ENCODE measurements around the gene DENND1A. TPM values are rescaled to one million over a fixed set of nuclear protein-coding genes. Genes with fewer than 3 reads are reported as not detected.

DENND1A gene
- total RNA-seq, 4 donors from 2014 or later = 19.2 to 26.9 (median 24.0) TPM

GRCh38 chr9:123362856-123363255 lies 567.1 kb downstream of the DENND1A start:
- WGBS = 82% methylated on average over 2 of the region's 23 CpGs
- peaks cover 0 to 30% (median 0%) of the 10 kb centered on the region in 4 donors for H3K27me3 ChIP-seq
- H3K4me1 ChIP-seq = peaks cover 0 to 13% (median 8%) of the 10 kb centered on the region in 4 donors
- no peak for DNase-seq (ENCODE audit: extremely low spot score)
- H3K27ac ChIP-seq (replicated peaks in 1 of 4) = no peak overlapping the region
- TF ChIP-seq POLR2A (IDR thresholded peaks at IDR 0.05; ENCODE audit: low read depth) (no peak), CTCF (IDR thresholded peaks at IDR 0.05) (no peak), EP300 (IDR thresholded peaks at IDR 0.05) (no peak), POLR2AphosphoS5 (IDR thresholded peaks at IDR 0.05) (no peak)
- no peaks in the 10 kb centered on the region for H3K36me3 ChIP-seq
- no peaks in the 10 kb centered on the region for H3K9me3 ChIP-seq
- intact Hi-C loops (cut with DNase I) = no loop called here
- H3K4me3 ChIP-seq = no peak overlapping the region

GRCh38 chr9:123361731-123362510 lies 568.0 kb downstream of the DENND1A start:
- 90% methylated on average over 10 of the region's 11 CpGs for WGBS
- DNase-seq (ENCODE audit: extremely low spot score) = no peak
- Histone ChIP-seq H3K36me3 (no peaks in the 10 kb centered on the region), H3K27ac (replicated peaks in 1 of 4) (no peak overlapping the region), H3K4me1 (peaks cover 0 to 9% (median 8%) of the 10 kb centered on the region in 4 donors), H3K4me3 (no peak overlapping the region), H3K27me3 (peaks cover 0 to 23% (median 0%) of the 10 kb centered on the region in 4 donors), H3K9me3 (no peaks in the 10 kb centered on the region)
- no peak for TF ChIP-seq POLR2AphosphoS5 (IDR thresholded peaks at IDR 0.05)
- no peak for TF ChIP-seq EP300 (IDR thresholded peaks at IDR 0.05)
- TF ChIP-seq POLR2A (IDR thresholded peaks at IDR 0.05; ENCODE audit: low read depth) = no peak
- TF ChIP-seq CTCF (IDR thresholded peaks at IDR 0.05) = no peak
- intact Hi-C loops (cut with DNase I) = no loop called here

GRCh38 chr9:123361086-123361730 lies 568.7 kb downstream of the DENND1A start:
- Histone ChIP-seq H3K27ac (replicated peaks in 1 of 4) (no peak overlapping the region), H3K4me3 (no peak overlapping the region), H3K27me3 (peaks cover 0 to 19% (median 0%) of the 10 kb centered on the region in 4 donors), H3K4me1 (peaks cover 0 to 9% (median 8%) of the 10 kb centered on the region in 4 donors), H3K36me3 (no peaks in the 10 kb centered on the region), H3K9me3 (no peaks in the 10 kb centered on the region)
- 57% methylated on average over 9 of the region's 10 CpGs for WGBS
- no peak for DNase-seq (ENCODE audit: extremely low spot score)
- TF ChIP-seq EP300 (IDR thresholded peaks at IDR 0.05) (no peak), CTCF (IDR thresholded peaks at IDR 0.05) (no peak), POLR2A (IDR thresholded peaks at IDR 0.05; ENCODE audit: low read depth) (no peak), POLR2AphosphoS5 (IDR thresholded peaks at IDR 0.05) (no peak)
- intact Hi-C loops (cut with DNase I) = no loop called here

GRCh38 chr9:123360161-123361085 lies 569.5 kb downstream of the DENND1A start:
- peaks cover 0 to 21% (median 0%) of the 10 kb centered on the region in 4 donors for H3K27me3 ChIP-seq
- 52% methylated on average over 12 of the region's 22 CpGs for WGBS
- intact Hi-C loops (cut with DNase I) = no loop called here
- no peaks in the 10 kb centered on the region for H3K9me3 ChIP-seq
- peaks cover 0 to 9% (median 8%) of the 10 kb centered on the region in 4 donors for H3K4me1 ChIP-seq
- H3K27ac ChIP-seq (replicated peaks in 1 of 4) = no peak overlapping the region
- H3K36me3 ChIP-seq = no peaks in the 10 kb centered on the region
- no peak overlapping the region for H3K4me3 ChIP-seq
- no peak for TF ChIP-seq CTCF (IDR thresholded peaks at IDR 0.05)
- no peak for TF ChIP-seq EP300 (IDR thresholded peaks at IDR 0.05)
- TF ChIP-seq POLR2A (IDR thresholded peaks at IDR 0.05; ENCODE audit: low read depth) = no peak
- TF ChIP-seq POLR2AphosphoS5 (IDR thresholded peaks at IDR 0.05) = no peak
- no peak for DNase-seq (ENCODE audit: extremely low spot score)
